GM18909 (cell line): ENCODE results near the gene OR6N2.

Source experiments
- ATAC-seq: cut with Tn5 transposase; IDR thresholded peaks from one replicate; pipeline ENCODE4 v1.9.1; 2021; ENCODE audit warnings: mild to moderate bottlenecking; ENCODE audit not compliant: unreplicated experiment, poor library complexity

OR6N2 gene, protein sequence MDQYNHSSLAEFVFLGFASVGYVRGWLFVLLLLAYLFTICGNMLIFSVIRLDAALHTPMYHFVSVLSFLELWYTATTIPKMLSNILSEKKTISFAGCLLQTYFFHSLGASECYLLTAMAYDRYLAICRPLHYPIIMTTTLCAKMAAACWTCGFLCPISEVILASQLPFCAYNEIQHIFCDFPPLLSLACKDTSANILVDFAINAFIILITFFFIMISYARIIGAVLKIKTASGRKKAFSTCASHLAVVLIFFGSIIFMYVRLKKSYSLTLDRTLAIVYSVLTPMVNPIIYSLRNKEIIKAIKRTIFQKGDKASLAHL

DNA sequence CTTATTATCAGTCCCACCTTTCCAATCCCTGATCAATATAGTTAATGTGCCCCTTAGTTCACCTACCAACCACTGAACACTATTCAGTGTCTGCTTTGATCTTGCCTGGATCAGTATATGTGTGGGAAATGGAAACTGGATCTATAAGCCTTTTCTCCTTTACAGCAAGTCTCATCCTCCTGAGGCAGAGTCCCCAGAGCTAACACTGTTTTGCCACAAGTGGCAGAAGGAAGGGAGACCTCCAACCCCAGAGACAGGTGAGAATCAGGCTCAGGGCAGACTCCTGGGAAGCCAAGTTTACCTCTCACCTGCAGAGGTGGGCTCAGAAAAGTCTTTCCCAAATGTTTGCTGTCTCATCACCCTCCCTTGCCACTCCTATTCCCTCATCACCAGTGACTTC is at the start of gene OR6N2:
Gene OR6N2, minus strand, starts transcription at position 101 of the 400 bp plus-strand sequence. CDS start 3,569 bp downstream, outside the sequence.
- no peak for ATAC-seq

DNA sequence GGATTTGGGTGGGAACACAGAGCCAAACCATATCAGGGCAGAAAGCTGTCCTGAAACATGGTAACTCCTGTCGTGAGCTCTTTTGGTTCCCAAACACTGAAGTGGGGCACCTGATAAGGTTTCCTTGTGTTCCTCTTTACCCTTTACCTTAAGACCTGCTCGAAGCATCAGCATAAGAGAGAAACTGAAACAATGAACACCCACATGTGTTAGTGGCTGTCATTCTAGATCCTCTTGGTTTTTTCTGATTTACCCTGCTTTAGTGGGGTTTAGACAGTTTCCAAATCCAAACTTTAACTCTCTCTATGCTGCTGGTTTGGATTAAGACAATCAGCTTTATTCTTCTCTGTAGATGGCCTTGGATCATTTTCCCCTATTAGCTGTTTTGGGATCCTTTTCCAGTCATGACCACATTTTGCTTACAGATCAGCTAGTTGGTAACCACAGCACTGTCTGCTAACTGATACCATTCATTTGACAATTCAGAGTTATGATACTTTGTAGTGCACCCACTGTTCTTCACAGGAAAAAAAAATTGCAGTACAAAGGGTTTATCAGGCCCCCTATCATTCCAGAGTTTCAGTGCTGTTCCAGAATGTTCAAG is 49.2 kb upstream of the OR6N2 start:
- peak; percentile 69 for ATAC-seq

DNA sequence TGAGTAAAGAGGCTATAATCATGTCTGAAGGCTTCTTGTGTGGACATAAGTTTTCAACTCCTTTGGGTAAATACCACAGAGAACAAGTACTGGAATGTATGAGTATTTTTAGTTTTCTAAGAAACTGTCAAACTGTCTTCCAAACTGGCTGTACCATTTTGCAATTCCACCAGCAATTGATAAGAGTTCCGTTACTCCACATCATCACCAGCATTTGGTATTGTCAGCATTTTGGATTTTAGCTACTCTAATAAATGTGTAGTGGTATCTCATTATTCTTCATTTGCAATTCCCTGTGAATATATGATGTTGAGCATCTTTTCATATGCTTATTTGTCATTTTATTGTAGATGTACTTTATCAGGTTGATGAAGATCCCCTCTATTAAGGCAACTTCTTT is 40.7 kb upstream of the OR6N2 start:
- no peak for ATAC-seq

DNA sequence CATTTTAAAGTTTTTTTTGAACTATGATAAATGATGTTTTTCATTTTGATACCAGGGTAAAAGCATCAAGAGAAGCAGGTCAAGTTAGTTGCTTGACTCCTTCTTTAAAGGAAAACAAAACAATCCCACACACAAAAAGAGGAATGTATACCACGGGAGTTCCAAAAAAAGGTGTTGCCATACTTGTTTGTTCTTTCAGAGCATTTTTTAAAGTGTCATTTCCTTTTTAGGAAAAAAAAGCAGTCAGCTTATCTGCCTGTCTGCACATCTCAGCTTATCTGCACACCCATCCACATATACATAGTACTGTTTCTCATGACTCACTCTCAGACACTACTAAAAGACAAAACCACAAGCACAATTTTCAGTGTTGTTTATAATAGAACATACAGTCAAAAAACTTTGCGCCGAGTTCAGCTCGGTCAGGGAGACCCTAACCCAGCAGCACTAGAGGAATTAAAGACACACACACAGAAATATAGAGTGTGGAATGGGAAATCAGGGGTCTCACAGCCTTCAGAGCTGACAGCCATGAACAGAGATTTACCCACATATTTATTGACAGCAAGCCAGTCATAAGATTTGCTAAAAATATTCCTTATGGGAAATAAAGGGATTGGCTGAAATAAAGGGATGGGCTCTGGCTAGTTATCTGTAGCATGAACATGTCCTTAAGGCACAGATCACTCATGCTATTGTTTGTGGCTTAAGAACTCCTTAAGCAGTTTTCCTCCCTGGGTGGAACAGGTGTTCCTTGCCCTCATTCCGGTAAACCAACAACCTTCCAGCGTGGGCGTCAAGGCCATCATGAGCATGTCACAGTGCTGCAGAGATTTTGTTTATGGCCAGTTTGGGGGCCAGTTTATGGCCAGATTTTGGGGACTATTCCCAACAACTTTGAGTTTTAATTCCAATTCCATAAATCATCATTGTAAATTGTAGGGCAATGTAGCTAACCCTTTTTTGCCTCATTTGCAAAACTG is 38.7 kb upstream of the OR6N2 start:
- ATAC-seq = no peak

DNA sequence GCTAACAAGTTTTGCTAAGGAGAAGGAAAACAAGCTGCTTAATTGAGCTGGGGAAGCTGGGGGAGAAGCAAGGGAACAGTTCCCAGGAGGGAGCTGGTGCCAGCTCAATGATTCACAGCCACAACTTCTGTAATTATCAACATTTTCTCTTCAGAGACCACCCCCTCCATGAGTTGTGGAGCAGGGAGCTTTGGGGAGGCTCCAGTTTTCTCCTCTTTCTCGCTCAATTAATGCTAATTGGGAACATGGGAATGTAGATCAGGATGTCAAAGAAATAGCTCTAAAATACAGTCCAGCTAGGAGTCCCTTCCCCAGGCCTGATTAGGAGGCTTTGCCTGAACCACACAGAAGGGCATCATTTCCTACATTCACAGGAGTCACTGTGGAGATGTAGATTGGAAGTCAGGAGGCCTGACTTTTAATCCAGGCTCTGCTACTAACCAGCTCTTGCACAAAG is 38.0 kb upstream of the OR6N2 start:
- no peak for ATAC-seq

DNA sequence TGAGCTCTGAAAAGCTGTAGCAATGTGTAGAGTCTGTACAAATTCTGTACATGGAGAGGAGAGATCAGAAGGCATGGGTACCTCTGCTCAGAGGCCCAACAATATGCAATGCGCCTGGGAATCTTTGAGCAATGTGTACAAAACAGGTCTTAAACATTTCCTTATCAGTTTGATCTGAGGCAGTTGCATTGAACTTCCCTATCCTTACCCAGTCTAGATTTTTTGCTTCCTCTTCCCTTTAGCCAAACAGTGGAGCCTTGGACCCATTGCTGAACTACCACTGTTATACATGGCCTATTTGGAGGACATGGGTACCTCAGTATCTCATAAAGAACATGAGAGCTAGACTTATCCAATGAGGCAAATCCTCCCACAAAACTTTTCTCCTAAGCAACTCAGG is 37.6 kb upstream of the OR6N2 start:
- no peak for ATAC-seq

DNA sequence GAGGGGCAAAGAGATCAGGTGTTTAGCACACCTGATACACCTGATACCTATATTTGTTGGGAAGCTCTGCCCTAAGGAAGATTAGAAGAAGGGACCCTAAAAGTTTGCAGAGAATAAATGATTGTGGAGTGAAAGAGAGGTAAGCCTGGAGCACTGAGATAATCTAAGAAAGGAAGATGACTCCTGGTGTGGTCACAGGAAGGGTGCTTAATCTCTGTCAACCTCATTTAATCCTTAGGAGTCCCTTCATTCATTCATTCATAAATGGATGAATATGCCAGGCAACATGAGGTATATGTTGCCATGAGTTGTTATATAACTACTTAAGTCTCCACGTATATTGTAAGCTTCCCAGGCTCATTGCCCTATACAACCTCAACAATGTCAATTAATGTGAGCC is 34.0 kb upstream of the OR6N2 start:
- no peak for ATAC-seq

DNA sequence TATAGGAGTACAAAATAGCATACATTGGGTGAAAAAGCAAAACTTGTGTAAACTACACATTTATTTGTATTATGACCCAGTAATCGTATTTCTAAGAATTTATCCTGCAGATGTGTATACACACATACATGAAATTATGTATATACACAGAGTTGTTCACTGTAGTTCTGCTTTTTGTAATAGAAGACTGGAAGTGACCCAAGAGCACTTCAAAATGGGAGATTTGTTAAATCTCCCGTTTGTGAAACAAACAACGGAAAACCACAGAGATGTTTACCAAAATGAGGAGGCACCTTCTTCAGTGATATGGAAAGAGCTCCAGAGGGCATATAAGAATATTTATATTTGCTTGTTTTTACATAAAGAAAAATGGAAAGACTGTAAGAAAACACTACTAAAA is 32.2 kb upstream of the OR6N2 start:
- no peak for ATAC-seq

DNA sequence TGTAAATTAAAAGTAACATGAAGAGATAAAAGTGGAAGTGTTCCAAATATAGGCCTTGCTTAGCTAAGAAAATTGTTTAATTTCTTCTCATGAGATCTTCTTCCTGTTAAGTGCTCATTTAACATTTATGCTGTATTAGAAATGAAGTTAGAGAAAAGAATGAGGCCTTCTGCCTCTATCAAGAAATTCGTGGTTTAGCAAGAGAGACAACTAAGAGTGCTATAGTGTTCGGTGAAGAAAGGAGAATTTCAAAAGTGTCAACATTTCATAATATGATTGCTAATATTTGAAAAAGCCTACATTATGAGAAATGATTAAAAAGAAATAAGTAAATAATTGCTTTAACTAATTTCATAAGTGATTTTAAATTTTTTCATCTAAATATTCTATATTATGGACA is 31.3 kb upstream of the OR6N2 start:
- ATAC-seq = no peak

DNA sequence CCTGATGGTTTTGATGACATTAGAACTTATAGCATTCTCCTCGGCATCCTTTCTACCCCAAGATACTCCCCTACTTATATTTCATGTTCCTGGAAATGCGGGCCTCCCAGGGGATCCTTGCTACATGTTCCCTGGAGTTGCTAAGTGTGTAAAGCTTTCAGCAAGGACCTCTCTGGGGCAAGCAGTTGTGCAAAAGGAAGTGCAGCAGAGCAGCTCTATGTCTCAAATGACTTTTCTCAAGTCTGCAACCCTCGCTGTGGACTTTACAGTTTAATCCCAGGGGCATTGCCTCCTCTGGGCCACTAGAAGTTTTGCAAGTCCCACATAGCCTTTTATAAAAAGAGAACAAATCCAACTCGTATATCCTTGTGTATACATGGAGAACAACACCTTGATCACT is 29.3 kb upstream of the OR6N2 start:
- no peak for ATAC-seq

DNA sequence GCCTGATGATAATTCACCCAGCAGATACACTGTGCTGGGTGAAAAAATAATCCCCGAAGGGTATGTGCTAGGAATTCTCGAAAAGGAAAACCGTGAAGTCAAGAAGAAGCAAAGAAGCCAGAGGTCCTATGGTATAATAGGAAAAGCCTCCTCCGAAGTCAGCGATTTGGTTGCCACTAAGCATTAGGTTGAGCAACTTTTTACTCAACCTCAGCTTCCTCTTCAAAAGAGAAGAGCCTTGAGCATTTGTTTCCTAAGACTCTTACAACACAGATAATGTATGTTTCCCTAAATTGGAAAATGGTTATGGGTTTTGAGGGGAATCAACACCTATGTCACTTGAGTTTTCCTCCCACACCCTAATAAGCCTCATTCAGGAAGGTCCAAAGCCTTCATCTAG is 28.9 kb upstream of the OR6N2 start:
- ATAC-seq = no peak

DNA sequence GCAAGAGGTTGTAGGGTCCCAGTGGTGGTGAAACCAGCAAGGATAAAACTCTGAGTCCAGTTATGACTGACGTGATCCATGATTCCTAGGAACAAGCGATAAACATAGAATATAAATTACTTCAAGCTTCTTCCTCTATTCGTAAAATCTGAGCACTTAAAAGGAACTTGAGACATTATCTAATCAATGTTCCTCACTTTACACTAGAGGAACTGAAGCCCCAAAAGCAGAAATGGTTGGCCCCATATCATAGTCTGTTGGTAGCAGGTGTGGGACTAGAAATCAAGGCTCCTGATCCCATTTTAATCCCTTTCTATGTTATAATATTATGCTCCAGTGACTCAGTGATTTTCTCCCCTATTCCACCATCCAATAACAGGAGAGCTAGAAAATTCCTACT is 28.3 kb upstream of the OR6N2 start:
- ATAC-seq = no peak

DNA sequence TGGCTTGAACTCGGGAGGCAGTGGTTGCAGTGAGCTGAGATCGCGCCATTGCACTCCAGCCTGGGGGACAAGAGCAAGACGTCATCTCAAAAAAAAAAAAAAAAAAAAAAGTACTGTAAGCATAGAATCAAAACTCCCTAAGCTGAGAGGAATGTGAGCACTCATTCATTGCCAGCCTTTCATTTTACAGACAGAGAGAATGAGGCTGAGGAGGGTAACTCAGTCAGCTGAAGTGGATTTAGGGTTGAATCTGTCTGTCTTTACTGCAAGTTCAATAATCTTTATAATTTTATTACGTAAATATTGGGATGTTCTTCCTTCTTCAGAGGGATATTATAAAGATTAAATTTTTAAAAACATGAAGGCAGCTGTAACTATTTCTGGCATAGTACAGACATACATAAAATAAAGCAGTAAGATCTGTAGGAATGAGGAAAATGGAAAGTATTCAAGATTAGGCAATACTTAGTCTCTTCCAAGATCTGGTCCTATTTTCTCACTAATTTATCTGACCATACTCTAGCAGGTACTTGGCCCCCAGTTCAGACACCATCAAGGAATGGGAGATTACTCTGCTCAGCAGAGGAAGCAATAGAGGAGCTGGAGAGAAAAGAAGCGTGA is 26.0 kb upstream of the OR6N2 start:
- no peak for ATAC-seq

DNA sequence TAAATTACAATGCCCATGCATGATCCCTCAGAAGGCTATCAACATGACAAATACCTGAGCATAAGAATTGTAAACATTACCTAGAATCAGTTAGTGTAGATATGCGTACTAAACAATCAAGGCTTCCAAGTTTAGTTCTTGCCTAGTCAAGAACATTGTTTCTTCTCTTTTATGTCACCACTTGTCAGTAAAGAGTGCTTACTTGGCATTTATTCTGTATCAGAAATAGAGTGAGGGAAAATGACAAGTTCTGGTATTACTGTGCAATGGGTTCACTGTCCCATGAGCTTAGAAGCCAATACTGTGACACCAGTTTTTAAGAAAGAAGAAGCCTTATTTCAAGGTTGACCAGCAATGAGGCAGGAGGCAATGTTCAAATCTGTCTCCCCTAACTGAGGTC is 22.7 kb upstream of the OR6N2 start:
- ATAC-seq = no peak

DNA sequence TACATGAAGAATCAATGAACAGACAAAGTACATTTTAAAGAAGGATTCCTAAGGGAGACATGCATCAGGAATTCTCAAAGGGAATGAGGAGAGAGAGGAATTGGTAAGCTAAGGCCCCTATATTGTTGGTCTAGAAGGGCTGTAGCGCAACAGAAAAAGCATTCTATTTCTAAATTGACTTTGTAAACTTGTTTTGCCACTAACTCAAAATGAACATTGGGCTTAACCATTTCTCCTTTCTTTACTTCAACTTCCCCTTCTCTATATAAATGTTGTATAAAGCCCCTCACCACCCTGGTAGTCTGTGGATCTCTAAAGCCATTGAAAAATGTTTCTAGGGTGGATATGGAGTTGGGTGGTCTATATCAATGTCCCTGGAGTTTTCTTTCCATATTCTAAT is 20.4 kb upstream of the OR6N2 start:
- ATAC-seq = no peak

DNA sequence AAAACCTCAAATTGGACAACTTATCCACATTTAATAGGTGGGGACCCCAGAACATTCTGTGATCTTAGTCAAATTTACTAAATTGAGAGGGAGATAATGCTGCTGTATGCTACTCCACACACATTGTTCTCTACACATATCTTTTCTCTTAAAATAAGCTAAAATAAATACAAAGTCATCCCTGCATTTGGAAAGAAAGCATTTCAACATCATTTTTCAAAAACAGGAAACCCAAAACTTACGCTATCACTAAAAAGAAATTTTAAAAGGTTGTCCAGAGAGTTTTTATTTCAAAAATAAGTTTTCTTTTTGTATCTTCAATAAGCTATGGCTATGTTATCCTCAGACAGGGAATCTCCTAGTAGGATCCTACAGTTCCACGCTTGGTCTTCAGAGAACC is 19.5 kb upstream of the OR6N2 start:
- no peak for ATAC-seq

DNA sequence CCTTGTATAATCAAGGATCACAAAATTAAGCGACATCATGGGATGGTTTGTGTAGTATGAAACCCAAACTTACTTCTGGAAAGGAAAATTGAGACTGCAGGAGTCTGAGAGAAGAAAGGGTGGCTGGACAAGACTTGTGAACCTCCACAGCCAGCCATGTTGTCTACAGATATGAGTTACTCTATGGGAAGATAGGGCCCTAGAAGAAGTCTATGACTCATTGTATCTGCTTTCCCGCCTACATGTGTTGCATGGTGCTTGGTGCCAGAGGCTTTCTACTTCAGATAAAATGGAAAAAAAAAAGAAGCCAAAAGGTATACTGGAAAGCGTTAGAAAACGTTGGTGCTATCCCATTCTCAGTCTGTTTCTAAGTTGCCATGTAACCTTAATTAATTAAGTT is 18.7 kb upstream of the OR6N2 start:
- ATAC-seq = no peak

DNA sequence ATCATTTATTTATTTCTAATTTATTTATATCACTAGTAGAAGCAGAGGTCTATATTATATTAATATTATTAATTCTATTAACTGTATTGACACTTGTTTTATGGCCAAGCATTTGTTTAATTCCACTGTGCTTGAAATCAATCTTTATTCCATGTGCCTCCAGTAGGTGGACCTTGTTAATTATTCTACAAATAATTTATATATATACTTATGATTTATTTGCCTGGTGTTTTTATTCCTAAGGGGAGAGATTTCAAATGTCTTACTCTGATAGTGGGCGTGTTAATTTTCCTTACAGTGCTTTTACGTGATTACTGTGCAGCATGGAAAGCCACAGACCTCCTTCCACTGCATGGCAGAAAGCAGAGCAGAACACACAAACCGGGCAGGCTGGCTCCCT is 17.5 kb upstream of the OR6N2 start:
- ATAC-seq = no peak

DNA sequence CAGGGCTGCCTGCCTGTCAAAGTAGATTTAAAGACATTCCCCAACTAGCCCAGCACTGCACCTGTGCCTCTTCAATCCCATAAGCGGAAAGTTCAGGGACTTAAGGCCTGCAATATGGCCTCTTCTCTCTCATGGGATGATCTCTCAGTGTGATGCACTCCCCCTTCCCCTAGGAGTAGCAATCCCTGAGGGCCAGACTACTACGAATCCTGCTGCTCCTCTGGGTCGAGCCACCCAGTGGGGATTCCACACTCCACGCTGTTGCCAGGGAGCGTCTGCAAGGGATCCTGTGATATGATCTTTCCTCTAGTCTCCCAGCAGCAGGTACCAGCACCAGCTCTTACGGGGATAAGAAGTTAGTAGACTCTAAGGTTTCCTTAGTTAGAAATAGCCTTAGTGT is 13.2 kb upstream of the OR6N2 start:
- no peak for ATAC-seq

DNA sequence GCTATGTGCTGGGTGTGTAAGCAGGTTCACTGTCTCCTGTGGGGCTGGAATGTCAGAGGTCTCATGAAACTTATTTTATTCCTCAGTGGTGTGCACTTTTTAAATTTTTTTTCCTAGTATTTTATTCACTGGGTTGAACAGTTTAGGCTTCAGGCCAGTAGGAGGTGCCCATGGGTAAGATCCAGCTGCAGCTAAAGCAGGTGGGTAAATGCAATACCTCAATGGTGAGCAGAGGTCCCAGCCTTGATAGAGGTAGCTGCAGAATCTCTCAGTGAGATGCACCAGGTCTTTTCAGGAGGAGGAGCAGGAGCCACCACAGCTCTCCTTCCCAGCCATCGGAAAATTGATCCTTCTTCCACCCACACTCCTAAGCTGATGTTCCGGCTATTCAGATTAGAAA is 12.6 kb upstream of the OR6N2 start:
- ATAC-seq = peak; percentile 53
